Limb (tissue), 2 donors: ENCODE data around the gene TMEM184A.

Experiments
- DNase-seq, 2 donors: peaks; one replicate each; pipeline ENCODE4 v3.0.0-alpha.2; 2016; ENCODE audit errors: extremely low spot score in 2 of 2

Gene TMEM184A

DNA sequence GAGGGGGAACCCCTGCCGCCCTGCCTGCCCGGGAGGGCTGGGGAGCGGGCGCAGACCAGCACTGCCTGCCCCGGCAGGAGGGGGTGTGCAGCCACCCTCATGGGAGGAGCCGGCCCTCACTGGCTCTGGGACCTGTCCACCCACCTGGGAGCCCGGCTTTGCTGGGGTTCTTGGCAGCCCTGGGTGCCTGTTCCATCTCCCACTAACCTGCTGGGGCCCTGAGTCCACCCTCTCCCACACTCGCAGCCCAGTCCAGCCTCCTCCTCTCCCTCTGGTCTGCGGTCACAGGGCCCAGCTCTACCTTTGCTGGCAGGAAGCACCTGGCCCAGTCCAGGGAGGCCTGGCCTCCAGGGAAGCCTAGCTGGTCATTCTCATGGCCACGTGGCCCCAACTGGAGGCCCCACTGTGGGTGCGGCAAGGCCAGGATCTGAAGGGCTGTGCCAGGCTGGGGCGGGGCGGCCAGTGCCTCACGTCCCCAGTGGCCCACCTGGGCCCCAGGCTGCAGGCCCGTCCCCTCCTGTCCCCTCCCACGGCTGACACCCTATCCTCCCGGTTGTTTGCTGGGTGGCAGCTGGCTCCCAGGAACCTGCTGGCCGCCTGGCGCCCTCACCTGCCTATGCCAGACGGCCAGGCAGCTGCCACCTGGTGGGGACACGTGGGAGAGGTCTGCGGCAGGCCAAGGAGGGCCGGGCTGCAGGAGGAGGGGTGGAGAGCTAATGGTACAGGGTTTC is at the start of gene TMEM184A:
Gene TMEM184A, minus strand, starts transcription at position 393 of the 731 bp plus-strand sequence. CDS start 721 bp downstream, outside the sequence.
- no peak for DNase-seq

DNA sequence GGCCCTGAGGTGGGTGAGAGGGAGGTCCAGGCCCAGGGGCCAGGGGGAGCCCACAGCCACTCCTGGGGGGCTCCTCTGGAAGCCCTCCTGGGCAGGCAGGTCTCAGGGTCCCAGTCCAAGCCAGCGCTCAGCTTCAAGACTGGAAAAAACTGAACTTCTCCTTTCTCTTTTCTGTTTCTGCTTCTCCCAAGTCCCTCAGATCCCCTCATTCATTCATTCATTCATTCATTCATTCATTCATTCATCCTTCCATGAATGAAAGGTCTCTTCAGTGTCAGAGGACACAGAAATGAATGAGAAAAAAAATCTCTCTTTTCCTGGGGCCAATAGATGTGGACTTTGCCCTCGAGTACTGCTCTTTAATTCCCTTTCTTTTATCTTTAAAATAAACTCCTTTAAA is 48.4 kb upstream of the TMEM184A start:
- DNase-seq: peak in 1 of 2 donors; percentile 16

DNA sequence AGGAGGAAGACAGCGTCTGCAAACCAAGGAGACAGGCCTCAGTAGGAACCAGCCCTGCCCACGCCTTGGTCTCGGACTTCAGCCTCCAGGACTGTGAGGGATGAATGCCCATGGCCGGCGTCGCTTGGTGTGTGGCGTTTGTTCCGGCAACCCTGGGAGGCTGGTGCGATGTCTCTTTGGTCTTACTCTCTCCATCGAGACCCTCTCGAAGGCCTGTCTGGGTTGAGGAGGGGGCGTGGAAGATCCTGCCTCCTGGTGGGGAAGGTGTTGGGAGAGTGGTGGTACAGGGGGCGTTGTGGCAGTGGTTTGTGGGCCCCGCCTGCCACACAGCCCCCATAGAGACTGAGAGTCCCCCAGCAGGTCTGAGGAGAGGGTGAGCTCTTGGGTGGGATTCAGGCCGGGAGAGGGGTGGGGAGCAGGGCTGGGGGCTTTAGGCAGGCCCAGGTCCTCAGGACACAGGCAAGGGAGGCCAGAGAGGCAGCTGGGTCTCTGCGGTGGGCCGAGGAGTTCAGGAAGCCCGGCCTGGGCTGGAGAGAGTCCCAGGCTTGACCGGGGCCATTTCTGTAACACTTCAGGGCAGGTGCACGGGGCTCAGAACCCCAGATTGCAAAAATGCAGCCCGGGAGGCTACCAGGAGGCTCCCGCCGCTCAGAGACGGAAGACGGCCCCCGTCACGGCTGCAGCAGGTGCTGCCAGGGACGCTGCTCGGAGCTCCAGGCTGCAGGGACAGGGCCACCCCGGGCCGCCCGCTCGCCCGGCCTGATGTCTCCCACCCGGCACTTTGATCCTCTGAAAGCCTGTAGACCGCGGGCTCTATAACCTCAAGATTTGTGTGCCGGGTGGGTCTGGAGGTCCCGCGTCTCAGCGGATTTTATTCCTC is 47.6 kb upstream of the TMEM184A start:
- DNase-seq: no peak

DNA sequence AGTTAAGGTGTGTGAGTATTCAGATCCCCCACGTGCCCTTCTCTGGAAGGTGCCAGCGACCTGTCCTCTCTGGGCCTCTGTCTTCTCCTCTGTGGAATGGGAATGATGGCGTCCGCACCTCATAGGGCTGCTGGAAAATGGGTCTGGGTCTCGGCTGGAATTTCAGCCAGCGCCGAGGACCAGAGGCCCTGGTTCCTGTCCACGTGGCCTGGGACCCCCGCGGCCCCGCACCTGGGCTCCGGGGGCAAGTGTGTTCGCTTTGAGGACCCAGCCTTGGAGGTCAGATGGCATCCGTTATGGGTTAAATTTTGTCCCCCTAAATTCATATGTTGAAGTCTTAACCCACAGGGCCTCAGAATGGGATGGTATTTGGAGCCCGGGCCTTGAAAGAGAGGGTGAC is 46.4 kb upstream of the TMEM184A start:
- no peak for DNase-seq

DNA sequence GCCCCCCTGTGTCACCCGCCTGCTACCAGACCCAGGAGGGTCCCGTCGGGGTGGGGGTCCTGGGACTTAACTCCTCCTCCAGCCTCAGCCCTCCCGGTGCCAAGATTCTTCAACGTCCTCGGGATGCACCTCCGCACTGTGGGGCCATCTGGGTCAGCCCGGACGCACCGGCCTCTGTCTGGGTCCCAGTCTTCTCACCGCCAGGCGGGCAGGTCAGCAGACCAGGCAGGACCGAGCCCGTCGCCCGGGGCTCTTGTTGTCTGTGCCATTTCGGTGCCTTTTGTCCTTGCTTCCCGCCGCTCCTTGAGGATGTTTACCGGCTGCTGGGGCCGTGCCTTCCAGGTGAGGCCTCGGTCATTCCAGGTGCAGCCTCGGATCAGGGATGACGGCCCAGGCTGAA is 46.0 kb upstream of the TMEM184A start:
- DNase-seq: no peak

DNA sequence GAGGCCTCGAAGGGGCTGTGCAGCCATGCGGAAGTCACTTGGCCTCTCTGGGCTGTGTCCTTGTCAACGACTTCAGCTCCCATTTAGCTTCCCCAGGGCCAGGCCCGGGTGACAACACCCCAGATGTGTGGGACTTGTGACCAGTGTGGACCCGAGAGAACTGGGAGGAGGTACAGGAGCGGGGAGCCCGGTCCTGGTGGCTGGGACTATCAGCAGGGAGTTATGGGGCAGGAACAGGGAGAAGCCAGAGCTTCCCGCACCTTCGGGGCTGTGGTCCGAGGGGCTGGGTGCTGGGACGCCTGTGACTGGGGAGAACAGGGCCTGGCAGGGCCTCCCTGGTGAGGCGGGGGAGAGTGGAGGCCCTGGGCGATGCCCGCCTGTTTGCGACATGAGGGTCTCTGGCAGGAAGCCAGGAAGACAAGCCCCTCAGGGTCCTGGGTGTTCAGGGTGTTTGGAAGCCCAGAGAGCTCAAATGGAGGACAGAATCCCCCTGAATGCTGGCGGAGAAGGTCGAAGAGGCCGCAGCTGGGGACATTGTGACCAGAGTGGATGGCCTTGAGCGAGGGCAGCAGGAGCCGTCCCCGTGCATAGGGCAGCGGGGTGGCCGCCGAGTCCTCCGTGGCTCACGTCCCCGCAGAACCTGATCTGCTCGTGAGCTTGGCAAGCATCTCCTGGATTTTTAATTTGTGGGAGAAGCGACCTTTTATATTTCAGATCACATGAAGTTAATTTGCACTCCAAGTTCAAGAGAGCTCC is 43.8 kb upstream of the TMEM184A start:
- no peak for DNase-seq

DNA sequence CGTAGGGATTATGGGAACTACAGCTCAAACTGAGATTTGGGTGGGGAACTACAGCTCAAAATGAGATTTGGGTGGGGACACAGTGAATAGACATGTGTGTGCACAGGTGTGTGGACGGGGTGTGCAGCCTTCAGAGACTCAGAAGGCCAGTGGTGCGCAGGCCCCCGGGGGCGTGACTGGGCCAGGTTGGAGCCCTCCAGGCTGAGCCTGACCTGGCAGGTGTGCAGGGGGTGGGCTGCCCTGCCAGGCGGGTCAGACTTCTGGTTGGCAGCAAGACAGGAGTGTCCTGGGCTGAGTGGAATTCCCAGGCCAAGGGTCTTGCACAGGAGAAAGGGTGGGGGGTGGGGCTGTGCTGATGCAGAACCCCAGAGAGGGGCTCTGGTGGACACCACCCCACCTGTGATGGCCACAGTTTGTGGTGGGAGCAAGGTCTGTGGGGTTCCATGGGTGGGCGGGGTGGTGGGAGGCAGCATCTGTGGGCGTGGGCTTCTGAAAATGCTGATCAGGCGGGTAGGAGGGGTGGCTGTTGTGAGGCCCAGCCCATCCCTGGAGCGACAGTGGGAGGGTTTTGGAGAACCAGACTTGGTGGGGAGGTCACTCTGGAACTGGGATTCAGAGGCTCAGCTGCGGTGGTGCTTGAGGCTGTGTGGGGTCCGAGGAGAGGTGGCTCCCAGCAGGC is 43.1 kb upstream of the TMEM184A start:
- DNase-seq: no peak

DNA sequence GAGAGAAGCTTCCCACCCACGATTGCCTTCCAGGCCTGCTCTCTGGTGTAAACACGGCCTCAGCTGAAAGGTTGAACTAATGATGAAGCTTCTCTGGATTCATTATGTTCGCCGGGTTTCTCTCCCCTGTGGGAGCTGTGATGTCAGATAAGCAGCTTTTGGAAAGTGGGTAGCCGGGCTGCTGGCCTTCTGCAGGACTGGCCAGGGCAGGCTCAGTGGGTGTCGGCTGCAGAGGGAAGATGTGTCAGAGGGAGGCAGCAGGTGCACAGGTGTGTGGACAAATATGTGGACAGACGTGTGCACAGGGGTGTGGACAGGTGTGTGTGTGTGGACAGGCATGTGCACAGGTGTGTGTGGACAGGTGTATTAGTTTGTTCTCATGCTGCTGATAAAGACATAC is 42.3 kb upstream of the TMEM184A start:
- no peak for DNase-seq

DNA sequence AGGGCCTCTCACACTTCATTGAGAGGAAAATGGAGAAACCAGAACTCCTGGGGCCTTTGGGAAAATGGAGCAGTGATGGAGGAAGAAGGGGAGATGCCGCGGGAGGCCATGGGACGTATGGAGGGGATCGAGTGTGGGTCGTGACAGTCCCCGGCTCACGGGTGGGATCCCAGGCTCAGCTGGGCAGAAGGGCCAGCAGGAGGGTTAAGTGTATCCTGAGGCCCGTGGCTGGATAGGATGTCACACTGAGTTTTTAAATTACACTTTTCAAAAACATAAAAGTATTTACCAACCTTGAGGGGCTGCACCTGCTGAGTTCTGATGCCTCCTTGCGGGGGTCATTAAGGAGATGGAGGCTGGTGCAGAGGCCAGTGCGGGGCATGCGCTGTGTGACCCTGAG is 41.8 kb upstream of the TMEM184A start:
- no peak for DNase-seq

DNA sequence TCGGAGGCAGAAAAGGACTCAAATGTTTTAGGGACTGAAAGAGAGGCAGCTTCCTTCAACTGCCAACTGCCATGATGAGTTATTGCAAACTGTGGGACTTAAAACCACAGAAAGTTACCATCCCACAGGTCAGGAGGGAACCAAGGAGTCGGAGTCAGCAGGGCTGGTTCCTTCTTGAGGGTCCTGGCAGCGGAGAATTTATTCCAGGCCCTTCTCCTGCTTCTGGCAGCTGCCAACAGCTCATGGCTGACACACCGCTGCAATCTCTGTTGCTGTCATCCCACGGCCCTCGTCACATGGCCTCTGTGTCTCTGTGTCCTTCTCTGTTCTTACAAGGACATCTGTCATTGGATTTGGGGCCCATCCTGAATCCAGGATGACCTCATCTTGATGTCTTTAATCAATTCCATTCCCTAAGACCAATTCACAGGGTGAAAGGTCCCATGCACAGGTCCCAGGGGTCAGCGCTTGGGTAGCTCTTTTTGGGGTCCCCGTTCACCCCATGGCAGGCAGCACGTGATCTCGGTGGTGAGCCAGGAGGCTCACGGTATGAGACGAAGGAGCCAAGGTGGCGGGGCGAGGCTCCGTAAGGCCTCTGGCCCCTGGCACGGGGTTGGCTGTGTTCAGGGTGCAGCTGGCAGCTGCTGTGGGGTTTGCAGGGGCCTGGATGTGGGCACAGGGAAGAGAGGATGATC is 41.2 kb upstream of the TMEM184A start:
- DNase-seq: no peak

DNA sequence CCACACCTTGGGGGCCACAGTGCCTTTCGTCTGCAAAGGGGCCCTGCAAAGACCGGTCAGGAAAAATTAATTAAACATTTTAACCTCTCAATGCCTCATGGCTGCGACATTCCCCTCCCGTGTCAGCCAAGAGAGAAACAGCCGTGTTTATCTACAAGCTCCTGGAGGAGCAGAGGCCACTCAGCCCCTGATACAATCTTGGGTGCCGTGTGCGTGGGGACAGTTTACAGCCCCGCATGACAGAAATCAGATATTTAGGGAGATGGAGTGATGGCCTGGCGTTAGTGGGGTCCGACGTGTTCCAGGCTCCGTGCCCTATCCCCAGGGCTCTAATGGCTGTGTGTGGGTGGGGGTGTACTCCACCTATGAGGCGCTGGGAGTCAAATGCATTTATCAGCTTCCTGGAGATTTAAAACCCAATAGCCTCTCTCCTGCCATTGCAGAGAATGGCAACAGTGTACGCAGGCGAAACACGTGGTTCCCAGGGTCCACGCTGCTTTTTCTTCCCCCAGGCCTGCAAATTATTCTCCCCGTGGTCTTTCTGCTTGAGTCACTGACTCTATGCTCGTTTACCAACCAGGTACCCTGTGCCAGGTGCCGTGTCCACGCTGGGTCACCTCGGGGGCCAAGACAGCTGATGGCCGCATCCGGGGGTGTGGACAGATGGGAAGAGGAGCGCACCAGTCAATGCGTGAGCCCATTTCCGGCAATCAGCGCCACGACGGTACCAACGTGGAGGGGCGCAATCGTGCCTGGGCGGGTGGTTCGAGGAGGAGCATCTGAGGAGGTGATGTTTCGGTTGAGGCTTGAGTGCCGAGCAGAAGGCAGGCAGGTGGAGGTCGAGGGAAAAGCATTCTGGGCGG is 40.4 kb upstream of the TMEM184A start:
- no peak for DNase-seq

DNA sequence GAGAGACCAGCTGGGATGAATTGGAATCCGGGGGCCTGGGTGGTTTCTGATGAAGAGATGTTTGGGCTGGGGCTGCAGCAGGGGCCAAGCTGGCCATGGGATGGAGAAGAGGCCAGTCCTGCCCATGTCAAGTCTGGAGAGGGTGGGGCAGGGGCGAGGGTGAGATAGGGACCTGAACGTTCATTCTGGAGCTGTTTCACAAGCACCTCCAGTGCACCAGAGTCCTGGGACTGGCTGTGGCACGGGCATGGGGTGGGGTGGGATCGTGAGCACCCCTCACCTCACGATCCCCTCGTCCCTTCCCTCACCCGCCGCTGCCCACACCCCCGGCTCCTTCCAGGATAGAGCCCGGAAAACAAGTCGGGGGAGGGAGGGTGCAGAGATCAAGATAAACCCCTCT is 39.6 kb upstream of the TMEM184A start:
- DNase-seq: no peak

DNA sequence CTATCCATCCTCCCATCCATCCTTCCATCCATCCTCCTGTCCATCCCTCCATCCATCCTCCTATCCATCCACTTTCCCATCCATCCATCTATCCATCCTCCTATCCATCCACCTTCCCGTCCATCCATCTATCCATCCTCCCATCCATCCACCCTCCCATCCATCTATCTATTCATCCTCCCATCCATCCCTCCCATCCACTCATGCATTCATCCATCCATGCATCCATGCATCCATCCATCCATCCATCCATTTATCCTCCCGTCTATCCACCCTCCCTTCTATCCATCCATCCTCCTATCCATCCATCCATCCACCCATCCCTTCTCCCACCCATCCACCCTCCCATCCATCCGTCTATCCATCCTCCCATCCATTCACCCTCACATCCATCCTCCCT is 39.0 kb upstream of the TMEM184A start:
- DNase-seq: no peak

DNA sequence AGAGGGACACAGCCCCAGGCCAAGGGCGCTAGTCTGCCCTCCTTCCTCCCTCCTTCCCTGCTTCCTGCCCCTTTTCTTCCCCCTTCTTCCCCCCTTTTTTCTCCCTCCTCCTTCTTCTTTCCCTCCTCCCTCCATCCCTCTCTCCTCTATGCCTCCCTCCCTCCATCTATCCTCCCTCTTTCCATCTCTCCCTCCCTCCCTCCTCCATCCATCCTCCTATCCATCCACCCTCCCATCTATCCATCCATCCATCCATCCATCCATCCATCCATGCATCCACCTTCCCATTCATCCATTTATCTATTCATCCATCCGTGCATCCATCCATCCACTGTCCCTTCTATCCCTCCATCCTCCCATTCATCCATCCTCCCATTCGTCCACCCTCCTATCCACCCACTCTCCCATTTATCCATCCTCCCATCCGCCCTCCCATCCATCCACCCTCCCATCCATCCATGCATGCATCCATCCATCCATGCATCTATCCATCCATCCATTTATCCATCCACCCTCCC is 38.0 kb upstream of the TMEM184A start:
- DNase-seq: no peak

DNA sequence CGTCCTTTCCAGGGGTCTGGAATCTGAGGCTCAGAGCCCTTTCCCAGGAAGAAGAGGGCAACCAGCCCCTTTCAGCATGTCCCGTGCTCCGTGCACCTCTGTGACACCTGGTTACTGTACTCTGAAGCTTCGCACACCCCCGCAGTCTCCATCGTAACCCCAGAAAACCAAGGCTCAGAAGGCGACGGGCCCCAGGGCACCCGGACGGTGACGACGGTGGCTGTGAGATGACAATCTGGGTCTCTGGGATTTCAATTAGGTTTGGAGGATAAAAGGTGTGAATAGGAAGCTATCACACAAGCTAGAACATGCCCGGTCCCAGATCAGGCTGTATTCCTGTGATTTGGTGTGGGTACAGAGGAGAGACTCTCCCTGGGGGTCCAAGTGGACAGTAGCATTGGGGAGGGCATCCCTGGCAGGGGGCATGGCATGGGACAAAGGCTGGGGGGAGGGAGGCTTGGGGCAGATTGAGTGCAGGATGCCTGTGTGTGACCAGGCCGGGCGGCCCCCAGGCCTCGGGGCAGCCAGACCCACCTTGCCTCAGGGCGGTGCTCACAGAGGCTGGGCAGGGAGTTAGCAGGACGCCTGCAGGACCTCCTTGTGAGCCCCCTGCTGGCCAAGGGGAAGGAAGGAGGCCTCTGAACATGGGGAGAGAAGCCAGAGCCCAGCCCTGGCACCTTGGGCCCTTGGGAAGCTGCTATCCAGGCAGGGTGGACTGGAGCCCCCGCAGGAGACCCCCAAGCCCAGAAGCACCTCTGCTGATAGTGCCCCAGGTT is 37.3 kb upstream of the TMEM184A start:
- no peak for DNase-seq

DNA sequence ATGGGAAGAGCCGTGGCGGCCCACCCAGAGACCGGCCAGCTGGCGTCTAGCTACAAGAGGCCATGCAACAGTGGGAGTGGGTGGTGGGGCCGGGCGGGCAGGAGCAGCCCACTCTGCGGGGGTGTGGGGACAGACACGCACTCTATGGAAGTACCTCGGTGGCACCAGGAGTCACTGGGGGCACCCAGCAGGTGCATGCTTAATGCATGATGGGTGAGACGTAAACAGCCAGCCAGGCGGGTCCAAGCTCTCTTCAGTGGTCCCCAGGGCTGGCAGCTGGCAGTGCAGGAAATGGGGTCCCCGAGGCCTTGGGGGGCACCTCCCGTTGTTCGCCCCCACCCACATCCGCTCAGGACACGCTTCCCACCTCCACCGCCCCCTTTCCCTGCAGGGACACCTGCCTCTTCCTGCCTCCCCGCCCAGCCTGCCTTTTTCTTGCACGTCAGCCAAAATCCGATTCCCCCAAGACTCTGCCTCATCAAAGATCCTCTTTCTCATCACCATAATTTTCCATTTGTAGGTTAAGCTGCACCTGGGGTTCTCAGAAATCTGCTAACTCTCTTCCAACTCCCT is 36.4 kb upstream of the TMEM184A start:
- DNase-seq: no peak

DNA sequence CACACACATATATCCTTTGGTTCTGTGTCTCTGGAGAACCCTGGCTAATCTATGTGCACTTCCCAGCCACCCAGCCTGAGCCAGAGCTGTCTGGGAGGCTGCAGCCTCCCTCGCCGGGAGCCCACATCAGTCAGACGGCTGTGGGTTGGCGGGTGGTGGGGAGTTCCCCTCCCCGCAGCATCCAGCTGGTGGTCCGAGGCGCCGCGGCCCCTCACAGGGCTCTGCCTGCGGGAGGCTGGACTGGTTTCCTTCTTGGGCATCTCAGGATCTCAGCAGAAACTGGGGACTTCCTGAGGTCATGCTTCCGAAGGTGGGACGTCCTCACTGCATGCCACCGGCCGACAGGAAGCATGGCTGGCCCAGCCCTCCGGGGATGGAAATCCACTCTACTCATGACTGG is 35.9 kb upstream of the TMEM184A start:
- no peak for DNase-seq

DNA sequence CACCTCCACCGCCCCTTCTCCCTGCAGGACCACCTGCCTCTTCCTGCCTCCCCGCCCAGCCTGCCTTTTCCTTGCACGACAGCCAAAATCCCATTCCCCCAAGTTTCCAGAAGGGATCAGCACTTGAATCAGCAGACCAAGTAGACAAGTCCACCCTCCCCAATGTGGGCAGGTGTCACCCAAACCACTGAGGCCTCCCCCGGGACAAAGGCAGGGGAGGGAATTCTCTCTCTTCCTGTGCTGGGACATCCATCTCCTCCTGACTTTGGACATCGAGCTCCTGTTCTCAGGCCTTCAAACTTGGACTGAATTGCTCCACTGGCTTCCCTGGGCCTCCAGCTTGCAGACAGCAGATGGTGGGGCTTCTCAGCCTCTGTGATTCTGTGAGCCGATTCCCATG is 35.4 kb upstream of the TMEM184A start:
- DNase-seq: no peak

DNA sequence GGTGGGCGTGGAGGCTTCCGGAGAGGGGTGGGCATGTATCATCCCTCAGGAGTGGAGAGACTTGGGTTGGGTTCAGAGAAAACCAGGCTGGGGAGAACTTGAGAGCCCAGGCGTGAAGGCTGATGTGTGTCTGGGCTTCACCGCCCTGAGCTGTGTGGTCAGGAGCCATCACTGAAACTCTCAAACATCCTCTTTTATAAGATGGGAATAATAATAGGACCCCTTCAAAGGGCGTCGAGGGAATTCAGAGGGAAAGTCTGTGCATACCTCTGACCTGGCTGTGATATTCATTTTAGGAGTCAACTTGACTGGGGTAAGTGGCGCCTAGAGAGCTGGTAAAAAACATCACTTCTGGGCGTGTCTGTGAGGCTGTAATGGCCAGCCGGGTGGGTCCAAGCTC is 34.9 kb upstream of the TMEM184A start:
- no peak for DNase-seq
